Activated naive CD8-positive, alpha-beta T cell treated with anti-CD3 and anti-CD28 coated beads, Interleukin-2, amount 50 U/mL, for 24 hours (primary cell): Measurements from ENCODE around the gene SPG7.
A peak's percentile ranks its signal among the peaks of the same experiment; 100 is the strongest.

Experiments
- ATAC-seq: fragments of 150-1000 bp; cut with Tn5 transposase; one replicate; pipeline ENCODE4 v1.10.0; 2021
- DNase-seq: peaks from one replicate; pipeline ENCODE4 v3.0.0; 2021
- H3K27ac Mint-ChIP-seq: one replicate; pipeline ENCODE4 v1.8.0; 2021; ENCODE audit warnings: mild to moderate bottlenecking, mixed read lengths
- H3K27me3 Mint-ChIP-seq: one replicate; pipeline ENCODE4 v1.8.0; 2021; ENCODE audit warnings: mixed read lengths
- H3K36me3 Mint-ChIP-seq: one replicate; pipeline ENCODE4 v1.8.0; 2021; ENCODE audit warnings: low read depth, mixed read lengths
- H3K4me1 Mint-ChIP-seq: one replicate; pipeline ENCODE4 v1.8.0; 2021; ENCODE audit warnings: mixed read lengths
- H3K4me3 Mint-ChIP-seq: one replicate; pipeline ENCODE4 v1.8.0; 2021; ENCODE audit warnings: mild to moderate bottlenecking, moderate library complexity, mixed read lengths
- H3K9me3 Mint-ChIP-seq: one replicate; pipeline ENCODE4 v1.8.0; 2021; ENCODE audit warnings: mixed read lengths

The SPG7 gene

DNA sequence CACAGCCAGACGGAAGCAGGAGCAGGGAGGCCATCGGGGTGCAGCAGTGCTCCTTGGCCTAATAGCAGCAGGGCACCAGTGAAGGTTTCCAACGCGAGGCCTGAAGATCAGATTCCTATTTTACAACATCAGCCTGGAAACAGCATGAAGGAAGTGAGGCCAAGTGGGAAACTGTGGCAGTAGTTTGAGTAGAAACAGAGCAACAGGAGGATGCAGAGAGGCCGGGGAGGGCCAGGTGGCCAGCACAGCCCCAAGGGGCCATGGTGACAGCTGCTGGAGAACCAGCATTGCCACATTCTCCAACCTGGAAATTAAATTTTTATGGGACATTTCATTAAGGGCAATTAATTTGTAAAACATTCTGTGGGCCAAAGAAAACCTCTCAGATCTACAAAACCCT, 14.4 kb upstream of the SPG7 start:
- no peak for DNase-seq
- H3K27me3 Mint-ChIP-seq, result peaks cover 2% of the 10 kb centered on the region
- H3K27ac Mint-ChIP-seq, result no peak overlapping the region
- peaks cover 4% of the 10 kb centered on the region for H3K36me3 Mint-ChIP-seq
- no peak overlapping the region for H3K4me3 Mint-ChIP-seq
- peaks cover 26% of the 10 kb centered on the region for H3K4me1 Mint-ChIP-seq
- H3K9me3 Mint-ChIP-seq, result no peaks in the 10 kb centered on the region
- no peak for ATAC-seq

DNA sequence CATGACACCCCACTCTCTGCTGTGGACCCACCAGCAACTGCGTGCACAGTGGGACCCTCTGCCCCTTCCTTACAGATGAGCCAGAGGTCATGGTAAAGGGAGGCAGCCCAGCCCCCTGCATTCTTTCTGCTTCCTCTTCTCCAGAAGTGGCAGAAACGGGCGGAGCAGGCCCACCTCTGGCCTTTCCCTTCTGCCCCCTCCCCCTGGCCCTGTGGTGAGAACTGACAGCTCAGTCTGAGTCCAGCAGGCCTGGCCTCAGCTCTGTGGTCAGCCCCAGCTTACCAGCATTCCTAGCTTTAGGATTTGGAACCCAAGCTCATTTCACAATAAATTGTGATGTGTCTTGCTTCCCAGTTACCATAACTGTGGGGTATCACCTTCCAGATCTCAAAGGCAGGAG, 13.1 kb upstream of the SPG7 start:
- no peaks in the 10 kb centered on the region for H3K36me3 Mint-ChIP-seq
- no peaks in the 10 kb centered on the region for H3K9me3 Mint-ChIP-seq
- no peak overlapping the region for H3K4me3 Mint-ChIP-seq
- H3K4me1 Mint-ChIP-seq, result peaks cover 22% of the 10 kb centered on the region
- DNase-seq (no peak), ATAC-seq (no peak)
- H3K27ac Mint-ChIP-seq, result no peak overlapping the region
- peaks cover 2% of the 10 kb centered on the region for H3K27me3 Mint-ChIP-seq

DNA sequence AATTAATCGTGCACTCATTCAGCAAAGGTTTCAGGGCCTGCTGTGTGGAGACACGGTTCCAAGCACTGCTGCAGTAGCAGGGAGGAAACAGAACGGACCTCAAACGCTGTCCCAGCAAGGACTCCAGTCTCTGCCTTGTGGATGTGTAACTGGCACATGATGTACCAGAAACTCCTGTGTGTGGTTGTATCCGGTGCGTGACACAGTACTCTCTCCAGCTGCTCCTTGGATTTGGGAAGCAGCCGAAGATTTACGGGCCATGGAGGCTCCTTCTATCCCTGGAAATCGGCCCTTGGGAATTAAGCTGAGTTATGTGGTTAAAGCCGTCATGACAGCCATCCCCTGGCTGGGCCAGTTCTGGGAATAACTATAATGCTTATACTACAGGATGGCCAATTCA, 9.4 kb upstream of the SPG7 start:
- no peak for ATAC-seq
- Mint-ChIP-seq H3K4me1 (no peaks in the 10 kb centered on the region), H3K27me3 (no peaks in the 10 kb centered on the region), H3K27ac (no peak overlapping the region), H3K4me3 (no peak overlapping the region), H3K9me3 (no peaks in the 10 kb centered on the region), H3K36me3 (no peaks in the 10 kb centered on the region)
- DNase-seq, result no peak

DNA sequence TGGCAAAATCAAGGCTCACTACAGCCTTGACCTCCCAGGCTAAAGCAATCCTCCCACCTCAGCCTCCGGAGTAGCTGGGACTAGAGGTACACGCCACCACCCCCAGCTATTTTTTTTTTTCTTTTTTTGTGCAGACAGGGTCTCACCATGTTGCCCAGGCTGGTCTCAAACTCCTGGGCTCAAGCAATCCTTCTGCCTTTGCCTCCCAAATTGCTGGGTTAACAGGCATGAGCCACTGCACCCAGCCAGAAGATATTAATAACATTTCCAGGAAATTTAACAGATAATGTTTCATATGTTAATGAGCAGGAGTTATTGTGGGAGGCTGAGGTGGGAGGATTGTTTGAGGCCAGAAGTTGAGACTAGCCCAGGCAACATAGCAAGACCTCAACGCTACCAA, 8.4 kb upstream of the SPG7 start:
- ATAC-seq (no peak), DNase-seq (no peak)
- no peaks in the 10 kb centered on the region for H3K4me1 Mint-ChIP-seq
- no peaks in the 10 kb centered on the region for H3K27me3 Mint-ChIP-seq
- no peaks in the 10 kb centered on the region for H3K9me3 Mint-ChIP-seq
- no peak overlapping the region for H3K4me3 Mint-ChIP-seq
- H3K27ac Mint-ChIP-seq, result no peak overlapping the region
- no peaks in the 10 kb centered on the region for H3K36me3 Mint-ChIP-seq

DNA sequence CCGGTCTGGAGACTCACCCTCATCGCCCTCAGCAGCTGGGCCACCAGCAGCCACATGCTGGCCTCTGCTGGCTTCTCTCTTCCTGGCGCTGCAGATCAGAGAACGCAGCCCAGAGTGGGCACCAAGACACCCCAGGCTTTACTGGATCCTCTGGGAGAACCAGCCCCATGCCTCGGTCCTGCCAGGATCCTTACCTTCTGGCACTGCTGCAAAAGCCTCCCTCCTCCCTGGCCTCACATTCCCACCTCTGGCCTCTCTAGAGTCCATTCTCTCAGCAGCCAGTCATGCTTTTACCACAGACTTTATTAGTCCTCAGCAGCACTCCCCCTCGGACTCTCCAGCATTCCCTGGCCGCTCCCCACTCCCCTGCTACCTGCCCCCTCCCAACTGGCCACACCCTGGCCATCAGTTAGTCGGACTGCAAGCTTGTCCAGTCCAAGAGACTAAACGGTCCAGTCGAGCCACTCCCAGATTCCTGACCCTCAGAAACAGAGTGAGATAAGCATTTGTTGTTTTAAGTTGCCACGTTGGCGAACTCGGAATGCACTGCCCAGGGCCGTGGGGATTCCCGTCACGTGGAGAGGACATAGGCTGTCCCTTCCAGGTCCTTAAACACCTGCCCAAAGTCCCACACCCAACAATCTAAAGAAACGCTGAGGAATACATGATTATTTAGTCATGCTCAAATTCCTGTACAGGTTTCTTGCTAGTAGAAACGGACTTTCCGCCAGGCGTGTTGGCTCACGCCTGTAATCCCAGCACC, 5.9 kb upstream of the SPG7 start:
- ATAC-seq, result no peak
- Mint-ChIP-seq H3K9me3 (no peaks in the 10 kb centered on the region), H3K27me3 (no peaks in the 10 kb centered on the region), H3K27ac (no peak overlapping the region), H3K36me3 (peaks cover 2% of the 10 kb centered on the region), H3K4me3 (no peak overlapping the region), H3K4me1 (peaks cover 25% of the 10 kb centered on the region)
- no peak for DNase-seq

DNA sequence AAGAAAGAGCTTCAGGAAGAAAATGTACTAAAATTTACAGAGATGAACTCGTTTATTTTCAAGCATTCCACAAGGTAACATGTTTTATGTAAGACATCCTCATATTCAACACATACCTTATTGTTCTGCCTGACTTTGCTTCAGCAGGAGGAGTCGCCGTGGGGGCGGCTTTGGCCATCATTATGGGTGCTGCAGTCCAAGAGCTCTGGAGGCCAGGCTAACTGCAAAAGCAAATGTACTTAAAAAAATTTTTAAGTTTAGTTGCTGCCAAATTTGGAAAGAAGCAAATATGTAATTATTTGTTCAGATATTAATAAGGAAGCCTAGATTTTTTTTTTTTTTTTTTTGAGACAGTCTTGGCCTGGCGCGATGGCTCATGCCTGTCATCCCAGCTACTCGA, 4.1 kb upstream of the SPG7 start:
- no peak for ATAC-seq
- Mint-ChIP-seq H3K36me3 (peaks cover 4% of the 10 kb centered on the region), H3K4me1 (peaks cover 30% of the 10 kb centered on the region), H3K27me3 (no peaks in the 10 kb centered on the region), H3K27ac (no peak overlapping the region), H3K4me3 (no peak overlapping the region), H3K9me3 (no peaks in the 10 kb centered on the region)
- DNase-seq, result no peak

DNA sequence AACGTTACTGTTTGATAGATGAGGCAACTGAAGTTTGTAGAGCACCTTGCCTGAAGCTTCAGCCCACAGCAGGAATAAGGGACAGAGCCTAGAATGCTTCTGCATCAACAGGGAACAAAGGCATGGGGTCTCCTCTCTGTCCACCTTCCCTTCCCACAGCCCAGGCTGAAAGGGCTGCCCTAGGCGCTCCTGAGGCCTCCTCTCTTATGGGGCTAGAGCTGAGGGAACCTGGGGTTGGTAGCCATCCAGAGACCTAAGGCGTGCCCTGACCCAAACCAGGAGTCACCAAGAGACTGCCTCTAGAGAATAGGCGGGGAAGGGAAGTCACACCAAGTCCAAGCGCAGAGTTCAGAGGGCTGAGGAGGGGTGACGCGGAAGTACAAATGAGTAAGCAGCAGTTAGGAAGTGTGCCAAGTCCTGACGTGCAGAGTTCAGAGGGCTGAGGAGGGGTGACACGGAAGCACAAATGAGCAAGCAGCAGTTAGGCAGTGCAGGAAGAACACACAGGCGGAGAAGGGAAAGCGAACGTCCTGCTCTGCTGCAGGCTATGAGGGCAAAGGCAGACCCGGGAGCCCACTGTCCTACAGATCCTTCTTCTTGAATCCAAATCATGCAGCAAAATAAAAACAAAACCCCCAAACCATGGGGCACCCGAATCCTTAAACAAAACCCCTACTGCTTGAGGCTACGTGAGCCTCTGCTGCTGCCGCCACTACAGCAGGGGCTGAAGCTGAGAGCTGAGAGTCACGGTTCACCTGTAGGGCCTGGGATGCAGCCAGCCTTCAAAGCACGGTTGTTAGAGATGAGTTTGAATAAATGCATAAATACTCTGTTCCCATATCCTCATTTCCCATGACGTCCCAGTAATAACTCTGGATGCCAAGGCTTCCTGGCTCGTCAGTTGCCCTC, 2.7 kb upstream of the SPG7 start:
- Mint-ChIP-seq H3K4me3 (peak overlapping the region; percentile 95), H3K4me1 (peaks cover 41% of the 10 kb centered on the region), H3K9me3 (no peaks in the 10 kb centered on the region), H3K27me3 (no peaks in the 10 kb centered on the region), H3K36me3 (peaks cover 4% of the 10 kb centered on the region), H3K27ac (peak overlapping the region; percentile 95)
- peak; percentile 90 for DNase-seq
- ATAC-seq, result peak; percentile 81

DNA sequence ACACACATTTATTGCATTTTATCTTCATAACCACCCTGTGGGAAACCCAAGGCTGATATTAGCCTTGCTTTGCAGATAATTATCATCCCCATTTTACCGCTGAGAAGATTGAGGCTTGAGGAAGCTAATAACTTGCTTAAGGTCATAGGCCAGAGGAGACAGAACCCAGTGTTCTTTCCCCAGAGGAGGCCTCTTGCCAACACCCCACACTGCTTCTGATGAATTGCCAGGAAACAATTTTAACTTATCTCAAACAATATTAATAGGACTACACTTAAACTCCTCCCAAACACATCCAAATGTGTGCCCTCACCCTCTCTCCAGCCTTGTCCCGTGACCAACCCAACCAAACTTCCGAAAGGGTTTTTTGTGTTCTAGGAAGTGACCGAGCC, 2.1 kb upstream of the SPG7 start:
- no peaks in the 10 kb centered on the region for H3K9me3 Mint-ChIP-seq
- H3K4me1 Mint-ChIP-seq, result peaks cover 41% of the 10 kb centered on the region
- ATAC-seq, result no peak
- peak overlapping the region; percentile 95 for H3K4me3 Mint-ChIP-seq
- peak overlapping the region; percentile 95 for H3K27ac Mint-ChIP-seq
- peaks cover 8% of the 10 kb centered on the region for H3K36me3 Mint-ChIP-seq
- no peak for DNase-seq
- H3K27me3 Mint-ChIP-seq, result no peaks in the 10 kb centered on the region

DNA sequence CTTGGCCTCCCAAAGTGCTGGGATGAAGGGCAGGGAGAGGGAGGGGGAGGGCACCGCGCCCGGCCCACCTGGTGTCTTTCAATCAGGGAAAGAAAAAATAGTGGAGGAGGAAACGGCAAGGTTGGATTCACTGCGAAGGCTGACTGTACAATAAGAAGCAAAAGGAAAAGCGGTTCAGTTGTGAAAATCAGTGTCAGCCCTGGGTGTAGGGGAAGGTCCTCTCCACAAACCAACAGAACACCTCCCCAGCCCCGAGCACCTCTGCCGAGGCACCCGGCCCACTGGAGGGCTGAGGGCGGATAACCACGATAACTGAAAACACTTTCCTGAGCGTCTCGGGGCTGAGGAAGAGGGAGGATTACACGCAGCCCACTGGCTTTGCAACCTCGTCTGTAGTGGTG, 1.4 kb upstream of the SPG7 start:
- Mint-ChIP-seq H3K4me3 (peak overlapping the region; percentile 95), H3K9me3 (no peaks in the 10 kb centered on the region), H3K27ac (peak overlapping the region; percentile 95), H3K27me3 (no peaks in the 10 kb centered on the region), H3K4me1 (peaks cover 43% of the 10 kb centered on the region), H3K36me3 (peaks cover 11% of the 10 kb centered on the region)
- DNase-seq, result peak; percentile 25
- no peak for ATAC-seq

DNA sequence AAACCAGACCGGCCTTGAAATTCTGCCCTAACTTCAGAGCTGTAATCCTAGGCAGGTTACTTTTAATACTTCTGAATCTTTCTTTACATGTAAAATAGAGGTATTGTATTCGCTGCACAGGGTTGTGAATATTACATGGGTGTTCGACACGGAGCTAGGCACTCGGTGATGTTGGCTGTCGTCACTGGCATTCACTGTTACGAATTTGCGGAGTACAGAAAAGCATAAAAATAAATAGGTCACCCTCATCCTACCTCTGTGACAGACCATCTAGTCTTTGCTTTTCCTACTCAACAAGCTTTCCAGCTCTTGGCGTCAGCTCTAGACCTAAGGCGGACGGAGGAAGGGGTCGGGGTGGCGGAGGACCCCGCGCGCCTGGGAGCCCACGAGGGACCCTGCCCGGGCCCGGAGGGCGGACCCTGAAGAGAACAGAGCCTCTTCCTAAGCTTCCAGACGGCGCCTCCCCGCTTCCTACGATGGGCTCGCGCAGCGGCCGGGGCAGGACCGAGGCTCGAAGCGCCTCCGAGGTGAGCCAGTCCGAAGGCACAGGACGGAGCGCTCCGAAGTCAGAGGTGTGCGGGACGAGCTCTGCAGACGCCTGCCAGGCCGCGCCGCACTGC, 879 bp upstream of the SPG7 start:
- no peak for ATAC-seq

DNA sequence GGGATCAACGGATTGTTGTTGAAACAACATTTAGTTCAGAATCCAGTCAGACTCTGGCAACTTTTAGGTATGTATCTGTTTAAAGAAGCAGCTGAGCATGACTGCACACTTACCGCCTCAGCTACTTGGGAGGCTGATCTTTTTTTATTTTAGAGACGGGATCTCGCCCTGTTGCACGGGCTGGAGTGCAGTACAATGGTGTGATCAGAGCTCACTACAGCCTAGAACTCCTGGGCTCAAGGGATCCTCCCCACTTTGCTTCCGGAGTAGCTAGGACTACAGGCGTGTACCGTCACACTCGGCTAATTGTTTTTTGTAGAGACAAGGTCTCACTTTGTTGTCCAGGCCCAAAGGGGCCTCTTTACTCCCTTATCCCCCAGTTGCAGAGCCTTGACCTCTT, 2.3 kb downstream of the SPG7 start:
- Mint-ChIP-seq H3K36me3 (peaks cover 23% of the 10 kb centered on the region), H3K4me3 (peak overlapping the region; percentile 95), H3K9me3 (no peaks in the 10 kb centered on the region), H3K4me1 (peaks cover 36% of the 10 kb centered on the region), H3K27ac (no peak overlapping the region), H3K27me3 (no peaks in the 10 kb centered on the region)
- ATAC-seq (no peak), DNase-seq (no peak)

More for the DNA sequence above, 879 bp upstream of the SPG7 start:
- DNase-seq, result no peak
- Mint-ChIP-seq H3K4me3 (peak overlapping the region; percentile 95), H3K36me3 (peaks cover 14% of the 10 kb centered on the region), H3K9me3 (no peaks in the 10 kb centered on the region), H3K27ac (peak overlapping the region; percentile 95), H3K4me1 (peaks cover 43% of the 10 kb centered on the region), H3K27me3 (no peaks in the 10 kb centered on the region)

DNA sequence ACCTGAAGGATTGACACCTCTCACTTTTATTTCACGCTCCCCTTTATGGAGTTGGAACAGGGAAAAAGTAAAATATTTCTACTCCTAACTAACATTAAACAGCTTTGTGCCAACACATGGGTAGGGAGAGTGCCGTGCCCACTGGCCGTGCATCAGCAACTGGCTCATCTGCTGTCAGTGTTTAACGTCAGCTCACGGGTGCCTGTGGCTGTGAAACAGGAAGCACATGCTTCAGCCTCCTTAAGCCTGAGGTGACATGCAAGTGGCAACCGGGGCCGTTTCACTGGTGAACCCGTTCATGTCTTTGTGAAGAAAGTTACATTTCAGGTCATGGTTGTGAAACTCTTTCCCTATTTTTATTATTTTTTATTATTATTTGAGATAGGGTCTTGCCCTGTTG, 3.2 kb downstream of the SPG7 start:
- DNase-seq (no peak), ATAC-seq (no peak)
- H3K27ac Mint-ChIP-seq, result no peak overlapping the region
- no peaks in the 10 kb centered on the region for H3K27me3 Mint-ChIP-seq
- H3K4me3 Mint-ChIP-seq, result no peak overlapping the region
- peaks cover 23% of the 10 kb centered on the region for H3K36me3 Mint-ChIP-seq
- H3K9me3 Mint-ChIP-seq, result no peaks in the 10 kb centered on the region
- H3K4me1 Mint-ChIP-seq, result peaks cover 27% of the 10 kb centered on the region

DNA sequence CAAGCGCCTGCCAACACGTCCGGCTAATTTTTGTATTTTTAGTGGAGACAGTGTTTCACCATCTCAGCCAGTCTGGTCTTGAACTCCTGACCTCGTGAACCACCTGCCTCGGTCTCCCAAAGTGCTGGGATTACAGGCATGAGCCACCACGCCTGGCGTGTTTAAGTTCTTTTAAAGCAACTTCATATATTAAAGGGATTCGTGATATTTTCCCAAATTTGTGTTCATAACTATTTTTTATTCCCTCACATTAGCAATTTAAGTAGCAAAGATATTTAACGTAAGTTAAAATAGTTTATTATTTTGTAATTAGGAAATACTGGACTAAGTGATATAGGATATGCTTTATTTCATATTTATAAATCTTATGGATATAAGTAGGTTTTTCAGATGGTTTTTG, 4.2 kb downstream of the SPG7 start:
- Mint-ChIP-seq H3K27me3 (no peaks in the 10 kb centered on the region), H3K27ac (no peak overlapping the region), H3K36me3 (peaks cover 27% of the 10 kb centered on the region), H3K9me3 (no peaks in the 10 kb centered on the region), H3K4me3 (no peak overlapping the region), H3K4me1 (peaks cover 18% of the 10 kb centered on the region)
- ATAC-seq, result no peak
- DNase-seq, result no peak

DNA sequence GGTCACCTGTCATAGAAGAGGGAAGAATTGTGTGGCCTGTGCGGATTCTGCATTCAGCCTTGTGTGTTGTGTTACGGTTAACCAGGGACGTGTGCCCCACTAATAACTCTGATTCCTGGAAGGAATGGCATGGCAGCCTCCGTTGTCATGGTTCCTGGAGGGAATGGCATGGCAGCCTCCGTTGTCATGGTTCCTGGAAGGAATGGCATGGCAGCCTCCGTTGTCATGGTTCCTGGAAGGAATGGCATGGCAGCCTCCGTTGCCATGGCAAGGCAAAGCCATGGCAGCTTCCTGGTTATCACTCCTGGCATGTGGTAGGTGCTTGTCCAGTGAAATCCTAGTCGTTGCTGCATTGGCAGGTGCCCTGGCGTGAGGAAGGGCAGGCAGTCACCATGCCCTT, 8.9 kb downstream of the SPG7 start:
- DNase-seq (no peak), ATAC-seq (no peak)
- H3K36me3 Mint-ChIP-seq, result peaks cover 25% of the 10 kb centered on the region
- no peaks in the 10 kb centered on the region for H3K27me3 Mint-ChIP-seq
- no peaks in the 10 kb centered on the region for H3K9me3 Mint-ChIP-seq
- no peaks in the 10 kb centered on the region for H3K4me1 Mint-ChIP-seq
- H3K27ac Mint-ChIP-seq, result no peak overlapping the region
- H3K4me3 Mint-ChIP-seq, result no peak overlapping the region

DNA sequence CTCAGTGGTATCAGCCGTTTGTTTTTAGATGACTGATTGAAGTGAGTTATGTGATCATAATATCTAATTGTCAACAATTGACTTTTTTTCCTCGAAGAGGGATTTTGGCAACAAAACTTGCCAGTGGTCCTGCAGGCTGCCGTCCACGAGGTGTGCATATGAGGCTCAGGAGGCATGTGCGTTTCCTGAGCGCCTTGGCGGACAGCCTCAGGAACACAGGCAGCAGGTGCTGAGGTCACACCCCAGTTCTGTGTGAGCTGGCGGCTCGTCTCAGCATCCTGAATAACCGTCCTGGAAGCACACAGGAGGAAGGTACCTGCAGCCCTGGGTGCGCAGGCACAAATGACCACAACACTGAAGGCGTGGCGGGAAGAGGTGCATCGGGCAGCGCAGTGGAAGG, 11.7 kb downstream of the SPG7 start:
- no peaks in the 10 kb centered on the region for H3K4me1 Mint-ChIP-seq
- H3K4me3 Mint-ChIP-seq, result no peak overlapping the region
- ATAC-seq (no peak), DNase-seq (no peak)
- H3K9me3 Mint-ChIP-seq, result no peaks in the 10 kb centered on the region
- no peaks in the 10 kb centered on the region for H3K27me3 Mint-ChIP-seq
- no peak overlapping the region for H3K27ac Mint-ChIP-seq
- peaks cover 28% of the 10 kb centered on the region for H3K36me3 Mint-ChIP-seq
